Right lobe of liver (tissue), 6 donors: ENCODE data around the gene SUGCT. TPM values are rescaled to one million over a fixed set of nuclear protein-coding genes. Genes with fewer than 3 reads are reported as not detected.

Source experiments
- ATAC-seq, 4 donors: fragments of 200-7000 bp; cut with Tn5 transposase; one replicate each; pipeline ENCODE4 v1.9.1; 2020; ENCODE audit warnings: mild to moderate bottlenecking in 4 of 4, moderate library complexity in 4 of 4
- DNase-seq, 3 donors: peaks; one replicate each; pipeline ENCODE4 v3.0.0-alpha.2; 2020
- H3K27ac ChIP-seq, 3 donors: fragments of 200-600 bp; one replicate each; pipeline ENCODE4 v1.8.0; 2022
- H3K27me3 ChIP-seq, 2 donors: fragments of 200-600 bp; one replicate each; pipeline ENCODE4 v1.8.0; 2022
- H3K36me3 ChIP-seq, 4 donors: fragments of 200-600 bp; sonication (generic) in 1 of 4; one replicate each; pipeline versions ENCODE4 v1.5.1 to v1.8.0; 2017 to 2022; ENCODE audit warnings: control low read depth in 1 of 4
- H3K4me1 ChIP-seq, 4 donors: fragments of 200-600 bp; sonication (generic) in 1 of 4; one replicate each; pipeline versions ENCODE4 v1.5.1 to v1.8.0; 2017 to 2022; ENCODE audit warnings: control low read depth in 1 of 4
- H3K4me3 ChIP-seq, 3 donors: fragments of 200-600 bp; one replicate each; pipeline ENCODE4 v1.8.0; 2022
- H3K9me3 ChIP-seq, 4 donors: fragments of 200-600 bp; sonication (generic) in 1 of 4; one replicate each; pipeline versions ENCODE4 v1.5.1 to v1.8.0; 2017 to 2022; ENCODE audit warnings: control low read depth in 1 of 4
- POLR2A ChIP-seq: fragments of 450-650 bp; IDR thresholded peaks from one replicate; pipeline ENCODE4 v1.6.1; 2017; ENCODE audit warnings: antibody characterized with exemption, mild to moderate bottlenecking
- WGBS: methylation state at CpG from one replicate; pipeline ENCODE4 v1.1.6; 2018; ENCODE audit warnings: low coverage, low lambda C conversion rate; ENCODE audit not compliant: insufficient coverage; ENCODE audit errors: missing lambda C conversion rate; 5-methylcytosine and 5-hydroxymethylcytosine counted together
- intact Hi-C, 2 donors: fragments of 100-400 bp; cut with DNase I; formaldehyde crosslinking; loops; one replicate each; pipeline versions ENCODE4 v1.11.2 to v1.14.1; 2022
- total RNA-seq, 6 experiments: library from RNA; depleted of rRNA in 2 of 6; stranded (reverse); fragments of >200 nt in 2 of 6; fragmentation: NEBNext Ultra II Directional in 3 of 6; extraction: Animal tissue kit (Norgen Biotek cat#: 25700) in 3 of 6; gene quantifications; one replicate each; pipeline versions ENCODE4 v1.1.0 to v1.2.4, GENCODE V29; 2016 to 2023
- TF ChIP-seq, protein P1 (sequence below), 4 donors: fragments of 200-600 bp in 3 of 4; fragments of 450-650 bp in 1 of 4; IDR thresholded peaks; one replicate each; pipeline versions ENCODE4 v1.5.1 to v1.8.0; 2016 to 2022; ENCODE audit warnings: antibody characterized with exemption in 4 of 4, mild to moderate bottlenecking in 2 of 4
- donor health status: DM: no; HTN: yes; CAD: no.
- donor health status: DM: no; HTN: no; CAD: no.
- donor health status: DM: no; HTN: no; CAD: no.
- donor health status: DM: no; HTN: yes; CAD: no.
- donor health status: DM: no; HTN: yes; CAD: no.

Gene SUGCT
- total RNA-seq, 6 experiments from 2014 or later, result 10.1 to 21.0 (median 14.2) TPM

DNA sequence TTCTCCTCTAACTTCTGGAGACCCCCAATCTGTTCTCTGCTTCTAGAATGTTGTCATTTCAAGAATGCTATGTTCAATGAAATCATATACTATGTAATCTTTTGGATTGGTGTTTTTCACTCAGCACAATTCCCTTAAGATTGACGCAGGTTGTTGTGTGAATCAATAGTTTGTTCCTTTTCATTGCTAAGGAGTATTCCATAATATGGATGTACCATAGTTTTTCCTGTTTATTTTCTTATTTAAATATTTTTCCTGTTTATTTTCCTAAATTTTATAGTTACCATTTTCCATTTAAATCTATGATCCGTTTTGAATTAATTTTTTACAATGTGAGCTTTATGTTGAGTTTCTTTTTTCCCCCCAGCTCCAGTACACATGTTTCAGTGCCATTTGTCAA, 604.5 kb downstream of the SUGCT start:
- no peaks in the 10 kb centered on the region for H3K4me1 ChIP-seq
- no peak overlapping the region for H3K27ac ChIP-seq
- DNase-seq (no peak), ATAC-seq (no peak)
- intact Hi-C loops, result no loop called here
- H3K36me3 ChIP-seq, result no peaks in the 10 kb centered on the region
- H3K4me3 ChIP-seq, result no peak overlapping the region
- H3K27me3 ChIP-seq, result no peaks in the 10 kb centered on the region
- WGBS, result 74% methylated on average over 2 of the region's 2 CpGs
- H3K9me3 ChIP-seq, result no peaks in the 10 kb centered on the region
- no peak for TF ChIP-seq POLR2A
- TF ChIP-seq, protein P1, sequence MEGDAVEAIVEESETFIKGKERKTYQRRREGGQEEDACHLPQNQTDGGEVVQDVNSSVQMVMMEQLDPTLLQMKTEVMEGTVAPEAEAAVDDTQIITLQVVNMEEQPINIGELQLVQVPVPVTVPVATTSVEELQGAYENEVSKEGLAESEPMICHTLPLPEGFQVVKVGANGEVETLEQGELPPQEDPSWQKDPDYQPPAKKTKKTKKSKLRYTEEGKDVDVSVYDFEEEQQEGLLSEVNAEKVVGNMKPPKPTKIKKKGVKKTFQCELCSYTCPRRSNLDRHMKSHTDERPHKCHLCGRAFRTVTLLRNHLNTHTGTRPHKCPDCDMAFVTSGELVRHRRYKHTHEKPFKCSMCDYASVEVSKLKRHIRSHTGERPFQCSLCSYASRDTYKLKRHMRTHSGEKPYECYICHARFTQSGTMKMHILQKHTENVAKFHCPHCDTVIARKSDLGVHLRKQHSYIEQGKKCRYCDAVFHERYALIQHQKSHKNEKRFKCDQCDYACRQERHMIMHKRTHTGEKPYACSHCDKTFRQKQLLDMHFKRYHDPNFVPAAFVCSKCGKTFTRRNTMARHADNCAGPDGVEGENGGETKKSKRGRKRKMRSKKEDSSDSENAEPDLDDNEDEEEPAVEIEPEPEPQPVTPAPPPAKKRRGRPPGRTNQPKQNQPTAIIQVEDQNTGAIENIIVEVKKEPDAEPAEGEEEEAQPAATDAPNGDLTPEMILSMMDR (IDR thresholded peaks at IDR 0.05), result no peak

DNA sequence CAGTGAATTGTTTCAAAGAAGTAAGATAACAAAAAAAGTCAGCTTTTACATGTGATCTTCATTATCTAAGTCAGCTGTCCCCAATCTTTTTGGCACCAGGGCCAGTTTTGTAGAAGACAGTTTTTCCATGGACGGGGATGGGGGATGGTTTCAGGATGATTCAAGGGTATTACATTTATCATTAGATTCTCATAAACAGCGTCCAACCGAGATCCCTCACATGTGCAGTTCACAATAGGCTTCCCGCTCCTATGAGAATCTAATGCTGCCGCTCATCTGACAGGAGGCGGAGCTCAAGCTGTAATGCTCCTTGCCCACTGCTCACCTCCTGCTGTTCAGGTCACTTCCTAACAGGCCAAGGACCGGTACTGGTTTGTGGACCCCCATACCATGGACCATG, 607.5 kb downstream of the SUGCT start:
- 96% methylated on average over 7 of the region's 7 CpGs for WGBS
- TF ChIP-seq, protein P1 (IDR thresholded peaks at IDR 0.05), result no peak
- no peak for TF ChIP-seq POLR2A
- no peak for DNase-seq
- no peak overlapping the region for H3K27ac ChIP-seq
- H3K9me3 ChIP-seq, result no peaks in the 10 kb centered on the region
- ATAC-seq, result no peak
- intact Hi-C loops, result no loop called here
- H3K27me3 ChIP-seq, result no peaks in the 10 kb centered on the region
- H3K36me3 ChIP-seq, result no peaks in the 10 kb centered on the region
- H3K4me1 ChIP-seq, result no peaks in the 10 kb centered on the region
- H3K4me3 ChIP-seq, result no peak overlapping the region

DNA sequence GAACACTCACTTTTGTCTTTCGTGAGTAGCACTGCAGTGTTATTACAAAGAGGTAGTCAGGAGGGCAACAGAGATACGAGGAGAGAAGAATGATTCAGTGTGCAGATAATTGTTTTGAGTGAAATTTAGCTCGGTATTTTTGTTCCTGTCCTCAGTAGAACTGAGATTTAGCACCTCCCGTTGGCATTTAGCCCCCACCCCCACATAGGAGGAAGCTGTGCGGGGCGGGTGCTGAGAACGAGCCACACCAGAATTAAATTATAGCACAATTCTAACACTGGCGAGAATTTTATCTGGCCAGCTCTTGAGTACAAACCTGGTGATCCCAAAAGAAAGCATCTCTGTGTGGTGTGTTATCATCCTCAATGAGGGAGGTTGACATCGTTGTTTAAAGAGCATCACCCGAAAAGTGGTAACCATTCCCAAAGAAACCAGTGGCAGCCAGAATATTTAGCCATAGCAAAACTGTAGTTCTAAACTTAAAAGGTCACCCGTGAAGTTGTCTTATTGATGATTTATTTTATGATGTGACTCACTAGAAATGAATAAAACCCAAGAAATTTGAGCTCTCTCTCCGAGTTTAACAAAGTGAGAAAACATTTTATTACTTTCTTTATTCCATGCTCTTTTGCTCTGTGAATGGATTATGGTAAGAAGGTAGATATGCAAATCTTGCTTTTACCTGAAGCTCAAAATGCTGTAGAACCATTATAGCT, 612.2 kb downstream of the SUGCT start:
- H3K27ac ChIP-seq, result no peak overlapping the region
- H3K9me3 ChIP-seq, result no peaks in the 10 kb centered on the region
- no peaks in the 10 kb centered on the region for H3K4me1 ChIP-seq
- H3K4me3 ChIP-seq, result no peak overlapping the region
- TF ChIP-seq POLR2A, result no peak
- TF ChIP-seq, protein P1 (IDR thresholded peaks at IDR 0.05), result no peak
- ATAC-seq (no peak), DNase-seq (no peak)
- no peaks in the 10 kb centered on the region for H3K27me3 ChIP-seq
- intact Hi-C loops, result no loop called here
- WGBS, result 70% methylated on average over 12 of the region's 12 CpGs
- no peaks in the 10 kb centered on the region for H3K36me3 ChIP-seq

DNA sequence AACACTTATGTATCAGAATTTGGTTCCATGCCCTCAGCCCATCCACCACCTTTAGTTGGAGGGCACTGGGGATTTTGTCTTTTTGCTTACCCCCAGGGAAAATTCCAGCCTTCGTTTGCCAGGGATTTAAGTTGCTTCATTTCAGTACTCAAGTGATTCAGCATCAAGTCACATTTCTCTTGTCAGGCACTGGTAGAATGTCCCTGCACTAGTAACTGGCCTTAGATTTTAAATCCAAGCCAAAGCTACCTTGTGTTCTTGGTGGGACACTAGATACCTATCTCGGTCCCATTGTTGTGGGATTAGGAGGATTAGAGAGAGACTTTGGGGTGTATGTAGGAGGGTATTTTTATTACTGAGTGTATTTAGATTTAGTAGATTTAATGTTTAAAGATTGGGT, 613.1 kb downstream of the SUGCT start:
- Histone ChIP-seq H3K4me1 (no peaks in the 10 kb centered on the region), H3K4me3 (no peak overlapping the region), H3K27ac (no peak overlapping the region), H3K9me3 (no peaks in the 10 kb centered on the region), H3K27me3 (no peaks in the 10 kb centered on the region), H3K36me3 (no peaks in the 10 kb centered on the region)
- no peak for ATAC-seq
- TF ChIP-seq POLR2A, result no peak
- TF ChIP-seq, protein P1 (IDR thresholded peaks at IDR 0.05), result no peak
- intact Hi-C loops, result no loop called here
- WGBS, result 58% methylated on average over 2 of the region's 2 CpGs
- DNase-seq, result no peak
